Gastrocnemius medialis (tissue), 4 donors: ENCODE measurements around the gene MARK2.

Experiments
- CTCF ChIP-seq, 5 experiments: fragments of 450-650 bp in 3 of 5; fragments of 200-600 bp in 2 of 5; sonication (generic) in 2 of 5; IDR thresholded peaks in 4 of 5; conservative IDR thresholded peaks in 1 of 5; 1 replicate in 4 of 5; 2 replicates in 1 of 5; pipeline ENCODE4 v1.5.1; 2016 to 2019; ENCODE audit warnings: antibody characterized with exemption in 5 of 5, mild to moderate bottlenecking in 3 of 5, moderate library complexity in 3 of 5
- POLR2A ChIP-seq, 2 donors: fragments of 450-650 bp; IDR thresholded peaks; one replicate each; pipeline ENCODE4 v1.6.1; 2017; ENCODE audit warnings: antibody characterized with exemption in 2 of 2, mild to moderate bottlenecking in 2 of 2, moderate library complexity in 2 of 2

- TF ChIP-seq POLR2A (IDR thresholded peaks at IDR 0.05): no peak
- TF ChIP-seq CTCF (IDR thresholded peaks at IDR 0.05 in 4 of 5, conservative IDR thresholded peaks at IDR 0.05 in 1 of 5): no peak
These were observed 68.2 kb downstream of the MARK2 start for GRCh38 chr11:63907063-63907462.
